SK-N-MC (cell line): ENCODE results near the gene TNIK.

Experiments used
- DNase-seq: peaks from one replicate; pipeline ENCODE4 v3.0.0-alpha.2; 2011; ENCODE audit warnings: low read depth, low spot score
- H3K27ac ChIP-seq: fragments of 200-600 bp; sonication (generic); 2 replicates; pipeline ENCODE4 v1.5.1; 2016; ENCODE audit warnings: mixed run types
- H3K36me3 ChIP-seq: fragments of 200-600 bp; sonication (generic); 2 replicates; pipeline ENCODE4 v1.6.1; 2017; ENCODE audit warnings: antibody characterized with exemption, low read length, mixed read lengths; ENCODE audit not compliant: insufficient read depth
- H3K4me3 ChIP-seq: fragments of 200-600 bp; sonication (generic); 2 replicates; pipeline ENCODE4 v1.5.1; 2016
- H3K9ac ChIP-seq: fragments of 200-600 bp; sonication (generic); 2 replicates; pipeline ENCODE4 v1.8.0; 2017; ENCODE audit warnings: mixed run types, mixed read lengths; ENCODE audit not compliant: insufficient read length
- H3K9me3 ChIP-seq: fragments of 200-600 bp; sonication (generic); 2 replicates; pipeline ENCODE4 v1.6.1; 2017; ENCODE audit warnings: low read depth, mild to moderate bottlenecking, antibody characterized with exemption, low read length, moderate library complexity, mixed read lengths
- EZH2 ChIP-seq: fragments of 200-600 bp; sonication (generic); IDR thresholded peaks from one replicate; pipeline ENCODE4 v1.6.1; 2017; ENCODE audit warnings: antibody characterized with exemption
- FOXP2 ChIP-seq: optimal IDR thresholded peaks from 2 replicates; pipeline ENCODE3; 2011; ENCODE audit warnings: mild to moderate bottlenecking, moderate library complexity; ENCODE audit not compliant: insufficient read depth; ENCODE audit errors: extremely low read length, control extremely low read depth
- POLR2AphosphoS5 ChIP-seq: IDR thresholded peaks from 2 replicates; pipeline ENCODE4 v1.6.1; 2012; ENCODE audit warnings: mild to moderate bottlenecking, low read depth, low read length, borderline replicate concordance

The TNIK gene

DNA sequence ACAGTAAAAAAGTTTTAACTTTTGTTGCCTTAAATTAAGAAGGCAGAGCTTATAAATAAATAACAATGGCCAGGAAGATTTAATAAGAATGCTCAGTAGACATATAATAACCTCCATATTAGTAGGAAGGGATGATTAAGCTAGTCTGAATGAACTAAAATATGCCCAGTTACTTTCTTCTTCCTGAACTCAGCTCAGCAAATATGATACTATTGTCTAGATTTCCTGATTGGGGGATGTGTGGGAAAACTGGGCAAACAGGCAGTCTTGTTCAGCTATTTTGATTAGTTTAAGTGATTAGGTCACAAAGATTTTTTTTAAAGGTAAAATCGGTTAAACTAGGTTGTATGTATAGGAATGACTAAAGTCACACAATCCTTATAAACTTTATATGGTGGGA is 266.5 kb downstream of the TNIK start:
- Histone ChIP-seq H3K4me3 (no peak overlapping the region), H3K9me3 (no peaks in the 10 kb centered on the region), H3K9ac (no peak overlapping the region), H3K27ac (no peak overlapping the region), H3K36me3 (no peaks in the 10 kb centered on the region)
- TF ChIP-seq POLR2AphosphoS5 (no peak), FOXP2 (no peak), EZH2 (no peak)
- no peak for DNase-seq

DNA sequence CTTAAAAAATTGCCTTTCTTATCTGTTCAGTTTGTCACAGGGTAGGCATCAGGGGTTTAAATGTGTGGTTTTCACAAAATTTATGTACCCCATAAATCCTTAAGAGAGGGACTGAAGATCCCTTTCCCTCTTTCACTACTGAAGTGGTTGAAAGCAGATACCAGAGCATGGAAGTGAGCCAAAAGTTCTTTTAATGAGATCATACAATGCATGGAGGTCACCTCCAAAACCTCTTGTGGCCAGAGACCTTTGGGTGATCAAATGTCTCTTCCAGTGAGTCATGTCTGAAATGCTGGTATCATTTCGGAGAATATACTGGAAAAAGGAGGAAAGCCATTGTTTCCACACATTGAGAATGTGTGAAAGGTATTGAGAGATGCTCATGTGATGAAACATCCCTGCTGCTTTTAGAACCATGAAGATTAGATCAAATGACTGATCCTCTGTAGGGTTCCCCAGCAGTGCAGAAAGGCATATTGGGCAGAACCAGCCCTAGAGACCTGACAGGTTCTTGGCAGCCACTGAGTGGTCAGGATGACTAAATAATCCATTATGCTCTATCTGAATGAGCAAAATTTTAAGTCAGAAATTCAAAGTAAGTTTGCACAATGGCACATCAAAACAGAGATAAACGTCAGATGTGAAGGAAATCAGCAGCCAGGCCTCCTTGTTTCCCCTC is 267.9 kb downstream of the TNIK start:
- Histone ChIP-seq H3K9ac (no peak overlapping the region), H3K9me3 (no peaks in the 10 kb centered on the region)
- no peak for DNase-seq

DNA sequence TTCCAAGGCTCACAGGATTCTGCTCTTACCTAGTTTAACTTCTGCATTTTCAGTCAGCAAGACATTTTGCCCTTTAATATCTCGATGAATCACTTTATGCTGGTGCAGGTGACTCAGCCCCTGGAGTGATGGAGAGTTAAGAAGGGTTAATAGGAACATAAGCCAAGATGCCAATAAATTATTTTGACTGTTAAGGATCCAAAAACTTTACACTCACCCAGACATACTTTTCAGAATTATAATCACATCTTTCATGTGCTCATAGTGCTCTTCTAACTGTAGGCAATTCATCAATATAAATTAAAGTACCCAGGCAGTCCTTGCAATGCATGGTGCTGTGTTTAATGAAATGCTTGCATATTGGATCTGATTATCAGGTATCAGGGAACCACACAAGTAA is 269.5 kb downstream of the TNIK start:
- Histone ChIP-seq H3K36me3 (no peaks in the 10 kb centered on the region), H3K4me3 (no peak overlapping the region), H3K27ac (no peak overlapping the region), H3K9ac (no peak overlapping the region), H3K9me3 (no peaks in the 10 kb centered on the region)
- no peak for DNase-seq
- TF ChIP-seq POLR2AphosphoS5 (no peak), EZH2 (no peak), FOXP2 (no peak)

More for the DNA sequence above, 267.9 kb downstream of the TNIK start:
- Histone ChIP-seq H3K27ac (no peak overlapping the region), H3K4me3 (no peak overlapping the region), H3K36me3 (no peaks in the 10 kb centered on the region)
- TF ChIP-seq POLR2AphosphoS5: no peak
- no peak for TF ChIP-seq EZH2
- TF ChIP-seq FOXP2: no peak

DNA sequence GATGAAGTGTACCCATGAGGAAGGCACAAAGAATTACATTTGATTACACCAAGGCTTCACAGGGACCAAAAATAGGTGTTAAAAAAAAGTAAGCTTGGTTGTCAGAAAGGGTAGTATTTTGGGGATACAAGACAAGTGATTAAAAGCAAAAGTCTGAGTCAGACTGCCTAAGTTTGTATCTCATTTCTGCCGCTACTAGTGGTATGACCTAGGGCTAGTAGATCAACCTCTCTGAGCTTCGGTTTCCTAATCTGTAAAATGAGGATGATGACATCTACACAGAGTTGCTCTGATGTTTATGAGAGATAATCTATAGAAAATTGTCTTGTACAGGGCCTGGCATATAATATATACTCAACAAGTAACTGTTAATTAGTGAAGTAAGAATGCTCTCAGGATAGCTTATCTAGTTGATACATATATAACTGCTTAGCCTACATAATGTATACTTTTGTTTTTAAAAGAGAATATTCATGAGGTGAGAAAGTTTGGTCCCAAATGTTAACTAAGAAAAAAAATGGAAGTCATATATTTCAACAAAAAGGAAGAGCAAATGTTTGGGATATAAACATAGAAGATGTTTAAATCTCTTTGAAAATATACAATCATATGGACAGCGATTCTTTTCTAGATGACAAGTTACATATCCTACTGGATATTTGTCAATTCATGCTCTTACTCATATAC is 270.7 kb downstream of the TNIK start:
- DNase-seq: no peak
- TF ChIP-seq EZH2 (no peak), POLR2AphosphoS5 (no peak), FOXP2 (no peak)
- no peak overlapping the region for H3K4me3 ChIP-seq
- no peak overlapping the region for H3K9ac ChIP-seq
- no peak overlapping the region for H3K27ac ChIP-seq
- no peaks in the 10 kb centered on the region for H3K36me3 ChIP-seq
- no peaks in the 10 kb centered on the region for H3K9me3 ChIP-seq

DNA sequence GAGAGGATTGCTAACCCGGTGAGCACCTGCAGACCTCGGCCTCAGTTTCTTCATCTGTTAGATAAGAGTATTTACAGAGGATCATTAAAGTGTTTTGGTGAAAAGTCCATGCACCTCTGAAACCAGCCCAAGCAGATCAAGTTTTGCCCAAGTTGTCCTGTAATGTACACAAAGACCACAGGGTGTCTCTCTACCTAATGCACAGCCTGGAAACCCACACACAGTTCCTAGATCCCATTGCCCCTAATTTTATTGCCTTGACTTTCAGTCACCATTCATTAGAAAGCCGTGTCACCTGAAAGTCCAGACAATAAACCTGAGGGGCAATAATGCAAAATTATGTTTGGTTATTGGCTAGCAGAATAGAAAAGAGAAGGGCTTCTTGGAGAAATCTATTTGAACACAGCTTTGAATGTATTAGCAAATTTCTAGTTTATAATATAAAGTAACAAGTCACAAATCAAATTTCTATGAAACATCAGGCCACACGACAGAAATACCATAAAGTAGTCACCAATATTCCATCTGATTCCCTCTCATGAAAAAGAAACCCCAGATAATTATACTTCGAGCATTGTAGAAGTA is 272.4 kb downstream of the TNIK start:
- TF ChIP-seq EZH2: no peak
- no peak for TF ChIP-seq POLR2AphosphoS5
- no peak for TF ChIP-seq FOXP2
- no peak overlapping the region for H3K4me3 ChIP-seq
- H3K36me3 ChIP-seq: no peaks in the 10 kb centered on the region
- no peak overlapping the region for H3K27ac ChIP-seq
- DNase-seq: no peak
- H3K9me3 ChIP-seq: no peaks in the 10 kb centered on the region
- H3K9ac ChIP-seq: no peak overlapping the region

DNA sequence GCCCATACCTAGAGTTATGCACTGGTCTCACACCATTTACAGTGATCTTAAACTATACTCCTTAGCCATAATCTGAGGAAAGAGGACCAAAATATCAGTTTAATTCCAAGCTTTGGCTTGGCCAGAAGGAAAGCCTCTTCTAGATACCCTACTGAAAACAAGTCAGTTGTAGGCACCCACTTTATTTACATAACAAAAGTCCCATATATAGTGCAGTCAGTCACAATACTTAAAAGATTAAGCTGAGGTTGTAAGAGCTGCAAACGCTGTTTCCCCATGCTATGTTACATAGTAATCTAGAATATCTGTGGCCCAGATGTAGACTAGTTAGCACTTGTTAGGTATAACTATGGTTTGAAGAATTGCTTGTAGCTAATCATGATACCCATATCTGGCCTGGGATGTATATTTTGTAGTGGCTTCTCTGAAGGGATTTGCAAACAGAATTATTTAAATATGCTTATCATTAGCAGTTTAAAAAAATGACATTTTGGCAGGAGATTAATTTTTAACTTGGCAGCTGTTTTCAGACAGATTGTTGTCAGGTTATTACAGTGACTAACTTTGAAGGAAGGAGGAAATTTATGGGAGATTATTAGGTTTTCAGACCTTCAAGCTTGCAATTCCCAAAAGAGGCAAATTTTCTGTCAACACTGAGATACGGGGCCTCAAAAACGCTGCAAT is 273.2 kb downstream of the TNIK start:
- Histone ChIP-seq H3K4me3 (no peak overlapping the region), H3K9me3 (no peaks in the 10 kb centered on the region), H3K36me3 (no peaks in the 10 kb centered on the region), H3K9ac (no peak overlapping the region), H3K27ac (no peak overlapping the region)
- TF ChIP-seq EZH2 (no peak), POLR2AphosphoS5 (no peak)
- no peak for DNase-seq

DNA sequence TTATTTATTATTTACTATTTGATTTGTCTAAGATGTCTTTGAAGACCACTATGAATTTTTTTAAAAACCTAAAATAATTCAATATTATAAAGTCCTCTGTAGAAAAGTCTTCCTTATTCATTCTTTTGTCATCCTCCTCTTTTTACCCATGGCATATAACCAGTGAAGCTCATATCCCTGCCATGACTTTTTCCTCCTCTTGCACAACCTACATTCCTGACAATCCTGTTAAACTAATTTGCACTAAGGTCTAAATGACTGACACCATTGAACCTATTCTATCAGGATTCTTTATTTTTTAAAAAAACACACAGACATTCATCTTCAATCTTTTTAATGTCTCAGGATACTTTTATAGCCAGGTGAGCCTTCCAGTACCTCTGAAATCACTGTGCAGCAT is 273.8 kb downstream of the TNIK start:
- no peak overlapping the region for H3K4me3 ChIP-seq
- no peak overlapping the region for H3K9ac ChIP-seq
- DNase-seq: no peak
- H3K27ac ChIP-seq: no peak overlapping the region
- no peaks in the 10 kb centered on the region for H3K36me3 ChIP-seq
- H3K9me3 ChIP-seq: no peaks in the 10 kb centered on the region
- TF ChIP-seq EZH2 (no peak), POLR2AphosphoS5 (no peak), FOXP2 (no peak)

DNA sequence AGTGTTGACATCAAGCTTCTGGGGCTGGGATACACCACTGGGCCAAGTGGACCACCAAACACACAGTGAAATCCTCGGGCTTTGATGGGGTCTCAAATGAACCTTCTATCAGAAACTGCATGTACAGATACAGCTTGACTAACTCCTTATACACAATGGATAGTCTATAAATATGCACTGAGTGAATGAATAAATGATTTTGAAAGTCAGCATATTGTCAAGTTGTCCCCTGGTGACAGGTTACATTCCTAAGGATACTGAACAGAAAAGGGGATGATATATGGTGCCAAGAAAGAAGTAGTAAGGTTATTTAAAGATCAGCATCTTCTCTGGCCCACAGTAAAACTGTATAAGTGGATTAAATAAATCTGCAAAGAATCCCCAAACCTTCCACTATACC is 274.2 kb downstream of the TNIK start:
- no peaks in the 10 kb centered on the region for H3K9me3 ChIP-seq
- H3K27ac ChIP-seq: no peak overlapping the region
- no peak overlapping the region for H3K9ac ChIP-seq
- H3K36me3 ChIP-seq: no peaks in the 10 kb centered on the region
- DNase-seq: no peak
- H3K4me3 ChIP-seq: no peak overlapping the region
- TF ChIP-seq EZH2: no peak
- TF ChIP-seq POLR2AphosphoS5: no peak
- no peak for TF ChIP-seq FOXP2
